Hepatocyte (in vitro differentiated cells): ENCODE measurements around the gene TBX15.

ENCODE experiments used
- CTCF ChIP-seq: fragments of 200-600 bp; sonication (generic); IDR thresholded peaks from 2 replicates; pipeline ENCODE4 v1.5.1; 2016; ENCODE audit warnings: antibody characterized with exemption, mild to moderate bottlenecking; ENCODE audit not compliant: poor library complexity
- EZH2phosphoT487 ChIP-seq: fragments of 200-600 bp; sonication (generic); IDR thresholded peaks from one replicate; pipeline ENCODE4 v1.6.1; 2018; ENCODE audit warnings: antibody characterized with exemption, mild to moderate bottlenecking, low read depth, moderate library complexity; ENCODE audit not compliant: unreplicated experiment, severe bottlenecking

DNA sequence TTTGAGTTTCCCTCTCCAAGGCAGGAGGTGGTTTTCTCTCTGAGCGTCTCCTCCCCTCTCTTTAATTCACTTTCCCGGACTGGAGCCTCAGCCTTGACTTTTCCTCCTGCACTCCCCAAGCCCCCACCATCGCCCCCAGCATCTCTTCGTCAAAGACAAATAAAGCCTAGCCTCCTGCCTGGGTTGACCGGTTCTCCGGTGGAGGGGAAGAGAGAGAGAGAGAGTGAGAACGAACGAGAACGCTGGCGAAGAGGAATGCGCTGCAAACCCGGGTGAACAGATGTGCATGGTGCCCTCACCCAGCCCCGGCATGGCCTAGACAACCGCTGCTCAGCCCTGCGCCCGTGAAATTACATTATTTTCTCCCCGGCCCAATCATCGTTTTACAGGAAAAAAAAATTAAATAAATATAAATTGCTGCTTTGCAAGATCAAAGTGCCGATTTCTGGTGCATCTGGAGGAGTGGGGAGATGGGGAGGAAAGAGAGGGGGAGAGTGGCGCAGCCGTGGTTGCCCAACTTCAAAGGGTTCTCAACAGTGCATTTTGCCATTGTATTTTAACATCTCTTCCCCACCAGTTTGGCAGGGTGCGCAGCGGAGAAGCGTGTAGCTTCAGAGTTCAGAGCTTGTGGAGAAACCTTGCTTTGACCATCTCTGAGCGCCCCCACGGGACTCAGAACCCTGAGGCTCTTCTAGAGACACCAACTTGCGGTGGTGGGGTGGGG lies 11.4 kb upstream of the TBX15 start:
- peak; percentile 31 for TF ChIP-seq EZH2phosphoT487
- TF ChIP-seq CTCF: no peak
